GM19035 (cell line): ENCODE results near the gene SPO11.
"Not testable (repeated sequence)": the region's sequence is repeated elsewhere in the genome, so short reads cannot be mapped to it uniquely, and the experiment has no call there.

Source experiments
- ATAC-seq: cut with Tn5 transposase; IDR thresholded peaks from one replicate; pipeline ENCODE4 v1.9.1; 2021; ENCODE audit not compliant: unreplicated experiment

The SPO11 gene

GRCh38 chr20:57332105-57333089, 2.8 kb downstream of the SPO11 start:
- no peak for ATAC-seq

DNA sequence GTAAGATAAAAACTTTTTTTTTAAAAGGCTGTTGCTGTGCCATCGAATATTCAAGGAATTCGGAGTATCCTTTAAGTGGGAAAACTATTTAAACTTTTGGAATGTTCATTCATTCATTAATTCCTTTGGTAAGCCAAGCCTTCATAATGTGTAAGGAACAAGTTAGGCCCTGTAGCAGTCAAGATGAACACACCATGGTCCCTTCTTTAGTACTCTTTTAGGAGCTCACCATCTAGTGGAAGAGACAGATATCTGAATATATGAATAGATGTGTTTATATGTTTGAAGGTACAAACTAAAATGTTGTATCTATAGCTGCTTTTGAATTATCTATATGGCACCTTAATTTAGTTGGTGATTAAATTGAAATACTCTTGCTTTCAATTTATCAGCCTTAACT, 5.8 kb downstream of the SPO11 start:
- ATAC-seq, result no peak

DNA sequence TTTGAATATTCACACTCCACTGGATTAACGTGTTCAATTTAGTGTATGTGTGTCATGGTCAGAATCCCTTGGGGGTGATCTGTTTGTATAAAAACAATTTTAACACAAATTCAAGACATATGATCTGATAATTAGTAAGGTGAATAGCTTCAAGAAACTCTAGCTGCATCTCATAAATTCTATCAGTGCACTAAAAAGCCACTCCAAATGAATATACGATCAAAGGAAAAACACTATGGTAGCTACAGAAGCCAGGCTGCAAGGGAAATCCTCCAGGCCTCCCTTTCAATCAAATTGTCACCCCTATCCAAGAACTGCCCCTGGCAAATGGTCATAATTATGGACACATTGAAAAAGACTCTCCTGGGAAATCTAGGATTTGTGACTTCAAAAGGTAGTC, 12.1 kb downstream of the SPO11 start:
- no peak for ATAC-seq

DNA sequence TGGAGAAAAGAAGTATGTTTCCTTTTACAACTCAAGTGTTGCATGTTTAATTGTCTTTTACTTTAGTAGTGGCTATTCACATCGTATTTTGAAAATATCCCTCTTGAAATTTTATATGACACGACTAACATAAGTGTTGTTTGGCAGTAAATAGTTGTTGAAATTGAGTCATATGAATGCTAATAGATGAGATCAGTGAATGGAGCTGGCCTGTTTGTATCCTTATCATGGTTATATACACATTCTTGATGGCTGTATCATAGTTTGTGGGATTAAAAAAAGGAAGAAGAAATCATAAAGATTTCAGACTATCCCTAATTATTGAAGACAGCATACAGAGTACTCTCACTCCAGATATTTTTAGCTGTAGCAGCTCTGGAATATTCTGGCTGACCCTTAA, 13.2 kb downstream of the SPO11 start:
- ATAC-seq, result no peak

GRCh38 chr20:57346477-57346876, 16.9 kb downstream of the SPO11 start:
- no peak for ATAC-seq

- no peak for ATAC-seq
Observed at GRCh38 chr20:57347393-57347792, 17.8 kb downstream of the SPO11 start.

GRCh38 chr20:57348200-57348921, 18.8 kb downstream of the SPO11 start:
- not testable (repeated sequence) for ATAC-seq

DNA sequence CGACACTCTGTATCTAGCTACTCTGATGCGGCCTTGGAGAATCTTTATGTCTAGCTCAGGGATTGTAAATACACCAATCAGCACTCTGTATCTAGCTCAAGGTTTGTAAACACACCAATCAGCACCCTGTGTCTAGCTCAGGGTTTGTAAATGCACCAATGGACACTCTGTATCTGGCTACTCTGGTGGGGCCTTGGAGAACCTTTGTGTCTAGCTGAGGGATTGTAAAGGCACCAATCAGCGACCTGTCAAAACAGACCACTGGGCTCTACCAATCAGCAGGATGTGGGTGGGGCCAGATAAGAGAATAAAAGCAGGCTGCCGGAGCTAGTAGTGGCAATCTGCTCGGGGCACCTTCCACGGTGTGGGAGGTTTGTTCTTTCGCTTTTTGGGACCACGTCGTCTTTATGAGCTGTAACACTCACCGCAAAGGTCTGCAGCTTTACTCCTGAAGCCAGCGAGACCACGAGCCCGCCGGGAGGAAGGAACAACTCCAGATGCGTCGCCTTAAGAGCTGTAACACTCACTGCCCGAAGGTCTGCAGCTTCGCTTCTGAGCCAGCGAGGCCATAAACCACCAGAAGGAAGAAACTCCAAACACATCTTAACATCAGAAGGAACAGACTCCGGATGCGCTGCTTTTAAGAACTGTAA, 19.4 kb downstream of the SPO11 start:
- not testable (repeated sequence) for ATAC-seq

DNA sequence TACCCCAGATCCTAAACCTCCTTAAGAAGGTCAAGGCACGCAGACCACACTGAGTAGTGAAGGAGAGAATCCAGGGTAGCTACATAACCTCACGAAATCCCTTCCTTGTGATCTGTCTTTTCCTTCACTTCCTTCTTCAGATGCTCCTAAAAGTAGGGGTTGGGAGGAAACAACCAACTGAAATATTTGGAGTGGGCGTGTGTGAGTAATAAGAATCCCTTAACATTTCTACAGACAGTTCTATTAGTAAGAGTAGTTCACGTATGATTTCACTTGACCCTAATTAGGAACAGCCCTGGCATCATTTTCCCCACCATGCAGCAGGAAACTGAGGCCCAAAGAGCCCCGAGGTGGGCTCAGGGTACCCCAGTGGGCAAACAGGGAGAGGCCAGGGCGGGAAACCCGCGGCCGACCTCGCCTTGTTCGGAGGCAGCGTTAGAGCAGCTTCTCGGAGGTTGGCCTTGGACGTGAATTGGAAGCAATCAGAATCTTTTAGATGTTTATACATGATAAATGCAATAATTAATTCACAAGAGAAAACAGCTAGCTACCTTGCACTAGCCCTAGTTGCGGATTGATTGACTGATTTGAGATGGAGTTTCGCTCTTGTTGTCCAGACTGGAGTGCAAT, 20.6 kb downstream of the SPO11 start:
- no peak for ATAC-seq

DNA sequence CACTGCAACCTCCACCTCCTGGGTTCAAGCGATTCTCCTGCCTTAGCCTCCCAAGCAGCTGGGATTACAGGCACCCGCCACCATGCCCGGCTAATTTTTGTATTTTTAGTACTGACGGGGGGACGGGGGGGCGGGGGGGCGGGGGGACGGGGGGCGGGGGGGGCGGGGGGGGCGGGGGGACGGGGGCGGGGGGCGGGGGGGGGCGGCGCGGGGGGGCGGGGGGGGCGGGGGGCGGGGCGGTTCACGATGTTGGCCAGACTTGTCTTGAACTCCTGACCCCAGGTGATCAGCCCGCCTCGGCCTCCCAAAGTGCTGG, 21.1 kb downstream of the SPO11 start:
- not testable (repeated sequence) for ATAC-seq

- ATAC-seq, result peak; percentile 86
Observed at GRCh38 chr20:57351042-57351783, 21.6 kb downstream of the SPO11 start, which contains the start of gene RAE1. Gene RAE1 (plus strand): TSS chr20:57351255. CDS start chr20:57354039, 2,784 bp downstream.

DNA sequence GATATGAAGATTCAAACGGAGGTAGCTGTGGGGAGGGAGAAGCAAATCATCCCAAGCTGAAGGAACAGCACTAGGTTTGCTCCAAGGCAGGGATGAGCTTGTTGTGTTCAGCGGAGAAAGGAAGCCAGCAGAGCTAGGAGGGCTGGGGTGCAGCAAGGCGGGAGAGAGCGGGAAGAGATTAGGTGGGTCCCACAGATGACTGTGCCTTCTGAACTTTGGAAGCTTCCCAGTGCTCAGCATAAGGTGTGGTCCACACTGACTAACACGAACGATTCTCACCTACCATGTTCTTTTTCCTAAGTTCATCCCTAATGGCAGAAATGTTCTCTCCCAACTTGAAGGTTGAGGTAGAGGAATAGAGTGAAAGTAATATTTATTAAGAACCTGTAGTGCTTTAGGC, 22.7 kb downstream of the SPO11 start:
- ATAC-seq, result no peak

DNA sequence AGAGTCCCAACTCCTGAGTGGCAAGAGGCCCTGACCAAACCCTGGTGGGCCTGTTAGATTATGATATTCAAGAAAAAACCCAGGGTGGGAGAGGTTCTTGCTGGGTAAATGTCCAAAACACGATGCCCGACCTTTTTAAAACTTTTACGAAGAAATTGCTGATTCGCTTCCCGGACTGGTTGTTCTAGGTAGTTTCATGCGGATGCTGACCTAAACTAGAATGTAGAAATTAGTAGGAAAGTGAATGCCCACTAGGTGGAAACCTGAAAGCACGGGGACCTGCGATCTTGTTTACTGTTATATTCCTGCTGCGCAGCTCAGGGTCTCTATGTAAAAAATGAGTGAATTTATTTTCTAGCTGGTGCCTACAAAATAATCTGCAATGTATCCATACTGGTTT, 23.7 kb downstream of the SPO11 start:
- no peak for ATAC-seq

GRCh38 chr20:57361517-57361916, 31.9 kb downstream of the SPO11 start:
- no peak for ATAC-seq

DNA sequence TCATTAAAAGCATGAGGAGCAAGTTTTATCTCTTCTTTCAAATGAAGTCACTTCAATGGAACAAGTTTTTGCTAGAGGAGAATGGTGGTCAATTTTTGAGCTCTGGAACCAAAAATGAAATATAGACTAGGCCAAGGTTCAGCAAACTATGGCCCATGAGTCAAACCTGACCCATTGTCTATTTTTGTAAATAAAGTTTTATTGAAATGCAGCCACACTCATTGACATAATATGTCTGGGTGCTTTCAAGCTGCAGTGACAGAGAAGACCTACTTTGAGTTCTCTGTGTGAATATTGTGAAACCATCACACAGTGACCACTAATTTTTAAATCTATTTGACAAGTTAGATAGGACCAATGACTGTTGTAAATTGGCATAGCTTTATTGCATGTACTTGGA, 34.8 kb downstream of the SPO11 start:
- ATAC-seq, result no peak

- ATAC-seq, result no peak
Observed at GRCh38 chr20:57369596-57369995, 40.0 kb downstream of the SPO11 start.

- no peak for ATAC-seq
Observed at GRCh38 chr20:57370316-57370715, 40.7 kb downstream of the SPO11 start.

DNA sequence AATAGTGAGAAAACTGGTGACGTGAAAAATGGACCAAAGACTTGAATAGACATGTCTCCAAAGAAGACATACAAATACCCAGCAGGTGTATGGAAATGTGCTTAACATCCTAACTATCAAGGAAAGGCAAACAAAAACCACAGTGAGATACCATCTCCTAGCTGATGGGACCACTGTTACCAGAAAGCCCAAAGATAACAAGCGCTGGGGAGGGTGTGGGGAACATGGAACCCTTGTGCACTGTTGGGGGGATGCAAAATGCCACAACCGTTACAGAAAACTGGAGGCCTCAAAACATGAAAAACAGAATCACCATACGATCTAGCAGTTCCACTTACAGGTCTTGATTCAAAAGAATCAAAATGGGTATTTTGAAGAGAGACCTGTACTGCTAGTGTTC, 41.8 kb downstream of the SPO11 start:
- no peak for ATAC-seq

- ATAC-seq, result no peak
Observed at GRCh38 chr20:57372157-57372556, 42.6 kb downstream of the SPO11 start.

DNA sequence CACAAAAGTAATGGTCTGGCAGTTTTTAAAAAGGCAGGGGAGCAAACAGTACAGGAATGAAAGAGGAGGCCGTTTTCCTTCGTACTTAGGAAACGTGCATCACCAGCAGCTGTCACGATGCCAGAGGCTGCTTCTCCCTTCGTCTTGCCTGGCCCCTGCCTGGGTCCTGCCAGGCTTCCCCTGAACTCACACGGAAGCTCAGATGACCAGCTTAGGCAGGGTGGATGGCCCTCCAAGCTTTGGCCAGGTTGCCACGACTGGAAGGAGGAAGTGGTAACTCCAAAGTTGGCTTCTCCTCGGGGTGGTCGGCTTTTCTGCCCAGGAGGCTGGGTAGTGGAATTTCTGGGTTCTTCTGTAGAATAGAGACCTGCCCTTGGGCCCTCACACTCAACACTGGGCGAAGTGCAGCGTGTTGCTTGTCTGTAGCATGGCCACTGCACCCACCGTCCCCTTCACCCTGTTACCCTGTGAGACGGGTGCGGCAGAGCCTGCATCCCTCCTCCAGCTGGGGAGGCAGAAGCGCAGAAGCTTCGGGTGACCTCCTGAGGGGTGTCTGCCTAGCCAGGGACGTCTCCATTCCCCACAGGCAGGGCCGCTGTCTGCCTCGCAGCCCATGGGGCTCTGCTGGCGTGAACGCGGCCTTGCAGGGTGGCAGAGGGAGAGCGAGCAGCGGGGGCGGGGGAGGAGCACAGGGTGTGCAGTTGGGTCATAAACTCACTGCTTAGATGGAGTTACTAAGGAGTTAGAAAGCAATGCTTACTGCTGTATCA, 43.2 kb downstream of the SPO11 start:
- no peak for ATAC-seq
